B cell (primary cell): ENCODE data around the gene DTX3L. TPM values are rescaled to one million over a fixed set of nuclear protein-coding genes. Genes with fewer than 3 reads are reported as not detected.

Experiments used
- ATAC-seq: fragments of 200-7000 bp; cut with Tn5 transposase; one replicate; pipeline ENCODE4 v1.10.0; 2021; ENCODE audit warnings: low read depth, mild to moderate bottlenecking, moderate number of reproducible peaks, moderate library complexity
- CTCF ChIA-PET: fragments of 350-600 bp; sonication (Branson Sonifier 250); formaldehyde crosslinking; loops from one replicate; lab custom pipeline; 2021; ENCODE audit warnings: antibody characterized with exemption, inconsistent platforms; lab: Charles Lee
- POLR2A ChIA-PET: fragments of 350-600 bp; sonication (Branson Sonifier 250); formaldehyde crosslinking; loops from one replicate; lab custom pipeline; 2021; ENCODE audit warnings: antibody characterized with exemption; lab: Charles Lee
- DNase-seq: peaks from one replicate; pipeline ENCODE4 v3.0.0; 2013
- H2AFZ ChIP-seq: 2 replicates; pipeline ENCODE4 v1.6.1; 2012; ENCODE audit warnings: mild to moderate bottlenecking, low read depth, low read length; ENCODE audit not compliant: insufficient read depth, poor library complexity, severe bottlenecking
- H3K27ac ChIP-seq, 2 donors: 1 replicate in 1 of 2; 2 replicates in 1 of 2; pipeline ENCODE4 v1.5.1; 2012 to 2013; ENCODE audit warnings: low read length in 2 of 2, mild to moderate bottlenecking in 2 of 2, moderate library complexity in 1 of 2
- H3K27me3 ChIP-seq, 4 experiments: fragments of 200-600 bp in 1 of 4; sonication (generic) in 1 of 4; replicated peaks in 1 of 4; 1 replicate in 2 of 4; 2 replicates in 2 of 4; pipeline versions ENCODE4 v1.6.1 to v1.7.0; 2013 to 2016; ENCODE audit warnings: low read length in 3 of 4, mild to moderate bottlenecking in 2 of 4, mixed read lengths in 1 of 4, moderate library complexity in 1 of 4; ENCODE audit not compliant: insufficient read depth in 4 of 4, control insufficient read depth in 3 of 4; ENCODE audit errors: control extremely low read depth in 1 of 4
- H3K36me3 ChIP-seq, 2 experiments: replicated peaks in 1 of 2; 1 replicate in 1 of 2; 2 replicates in 1 of 2; pipeline versions ENCODE4 v1.6.1 to v1.7.1; 2013; ENCODE audit warnings: low read length in 1 of 2; ENCODE audit not compliant: insufficient read depth in 2 of 2, control insufficient read depth in 1 of 2; ENCODE audit errors: control extremely low read depth in 1 of 2, extremely low read depth in 1 of 2
- H3K4me1 ChIP-seq, 2 donors: fragments of 200-600 bp in 1 of 2; sonication (generic) in 1 of 2; 1 replicate in 1 of 2; 2 replicates in 1 of 2; pipeline versions ENCODE4 v1.5.1 to v1.6.1; 2013 to 2017; ENCODE audit warnings: low read length in 2 of 2; ENCODE audit not compliant: control insufficient read depth in 2 of 2, insufficient read depth in 2 of 2
- H3K4me2 ChIP-seq: replicated peaks from 2 replicates; pipeline ENCODE3; 2012; ENCODE audit warnings: mild to moderate bottlenecking, low read depth, low read length; ENCODE audit not compliant: poor library complexity, severe bottlenecking
- H3K4me3 ChIP-seq, 5 experiments: fragments of 200-600 bp in 1 of 5; sonication (generic) in 1 of 5; 1 replicate in 3 of 5; 2 replicates in 2 of 5; pipeline versions ENCODE4 v1.5.1 to v1.7.0; 2011 to 2016; ENCODE audit warnings: low read length in 4 of 5, mild to moderate bottlenecking in 4 of 5, low read depth in 2 of 5, control low read depth in 1 of 5, moderate library complexity in 1 of 5; ENCODE audit not compliant: insufficient read depth in 1 of 5; ENCODE audit errors: control extremely low read depth in 1 of 5, extremely low read depth in 1 of 5
- H3K79me2 ChIP-seq: fragments of 200-600 bp; sonication (generic); one replicate; pipeline ENCODE4 v1.6.0; 2016; ENCODE audit warnings: low read length; ENCODE audit not compliant: control insufficient read depth, insufficient read depth
- H3K9ac ChIP-seq: fragments of 200-600 bp; sonication (generic); 2 replicates; pipeline ENCODE4 v1.6.1; 2017; ENCODE audit warnings: mild to moderate bottlenecking, low read length, moderate library complexity
- H3K9me3 ChIP-seq, 3 donors: one replicate each; pipeline versions ENCODE4 v1.6.1 to v1.7.1; 2013; ENCODE audit warnings: low read length in 2 of 3; ENCODE audit not compliant: control insufficient read depth in 2 of 3, insufficient read depth in 1 of 3; ENCODE audit errors: control extremely low read depth in 1 of 3
- H4K20me1 ChIP-seq: 2 replicates; pipeline ENCODE4 v1.6.0; 2012; ENCODE audit warnings: mild to moderate bottlenecking, low read length; ENCODE audit not compliant: insufficient read depth, control insufficient read depth, poor library complexity, severe bottlenecking
- H3K27ac Mint-ChIP-seq: one replicate; pipeline ENCODE4 v1.8.0; 2021; ENCODE audit warnings: mixed read lengths
- H3K27me3 Mint-ChIP-seq: one replicate; pipeline ENCODE4 v1.8.0; 2021; ENCODE audit warnings: mixed read lengths
- H3K4me1 Mint-ChIP-seq: one replicate; pipeline ENCODE4 v1.8.0; 2021; ENCODE audit warnings: mixed read lengths
- H3K4me3 Mint-ChIP-seq: one replicate; pipeline ENCODE4 v1.8.0; 2021; ENCODE audit warnings: mixed read lengths
- H3K9me3 Mint-ChIP-seq: one replicate; pipeline ENCODE4 v1.8.0; 2022; ENCODE audit warnings: mixed read lengths; ENCODE audit not compliant: insufficient read depth
- EZH2 ChIP-seq: IDR thresholded peaks from 2 replicates; pipeline ENCODE4 v1.6.1; 2012; ENCODE audit warnings: borderline replicate concordance, low read depth, mild to moderate bottlenecking, moderate library complexity, low read length; ENCODE audit not compliant: insufficient read depth, poor library complexity, severe bottlenecking
- WGBS: methylation state at CpG from one replicate; pipeline ENCODE4 v1.1.5; 2013; ENCODE audit warnings: missing lambda C conversion rate; ENCODE audit not compliant: insufficient coverage; 5-methylcytosine and 5-hydroxymethylcytosine counted together
- intact Hi-C: fragments of 100-400 bp; cut with micrococcal nuclease; formaldehyde crosslinking; loops from one replicate; pipeline ENCODE4 v1.10.0; 2022
- polyA plus RNA-seq: library from polyadenylated mRNA; depleted of rRNA; stranded (reverse); fragments of >200 nt; gene quantifications from 2 replicates; pipeline ENCODE4 v1.2.3, GENCODE V29; 2012
- total RNA-seq, 2 donors: library from RNA; stranded (reverse); fragments of 120-200 nt in 1 of 2; gene quantifications; 1 replicate in 1 of 2; 2 replicates in 1 of 2; pipeline versions ENCODE4 v1.2.3 to v1.2.4, GENCODE V29; 2013 to 2022
- TF ChIP-seq, protein P1 (sequence below): fragments of 200-600 bp; IDR thresholded peaks from one replicate; pipeline ENCODE4 v1.8.0; 2022; ENCODE audit warnings: antibody characterized with exemption, mild to moderate bottlenecking

Gene DTX3L
- total and polyA plus RNA-seq, 2 donors (not counting 1 experiment from before 2014, with no cell fraction given), result 8.1 to 41.1 TPM

- Histone ChIP-seq H4K20me1 (no peaks in the 10 kb centered on the region), H3K4me2 (no peak overlapping the region), H3K27me3 (no peaks in the 10 kb centered on the region), H3K27ac (no peak overlapping the region), H3K4me1 (peaks cover 21 to 22% of the 10 kb centered on the region in 2 donors), H3K9ac (no peak overlapping the region), H3K36me3 (peaks cover 0 to 55% of the 10 kb centered on the region in 2 experiments), H2AFZ (no peak overlapping the region), H3K4me3 (no peak overlapping the region), H3K9me3 (no peaks in the 10 kb centered on the region), H3K79me2 (peaks cover 71% of the 10 kb centered on the region)
- no CpG with 5 or more reads among the region's 6 CpGs for WGBS
- ChIA-PET POLR2A (interaction anchor here (0.6 kb wide), 1 partner anchor 166 kb away, joined by 3 read pairs; no protein-coding TSS in a partner anchor), CTCF (interaction anchor here (1.0 to 15.3 kb wide), 12 partner anchors 10 to 1011 kb away, joined by 3 to 293 read pairs (median 4); partner anchors contain the start of genes HSPBAP1 and PARP14)
- Mint-ChIP-seq H3K4me3 (no peak overlapping the region), H3K4me1 (peaks cover 40% of the 10 kb centered on the region), H3K27ac (no peak overlapping the region), H3K27me3 (no peaks in the 10 kb centered on the region), H3K9me3 (no peaks in the 10 kb centered on the region)
- ATAC-seq (no peak), DNase-seq (no peak)
- intact Hi-C loops, result no loop called here
- no peak for TF ChIP-seq EZH2
- TF ChIP-seq, protein P1, sequence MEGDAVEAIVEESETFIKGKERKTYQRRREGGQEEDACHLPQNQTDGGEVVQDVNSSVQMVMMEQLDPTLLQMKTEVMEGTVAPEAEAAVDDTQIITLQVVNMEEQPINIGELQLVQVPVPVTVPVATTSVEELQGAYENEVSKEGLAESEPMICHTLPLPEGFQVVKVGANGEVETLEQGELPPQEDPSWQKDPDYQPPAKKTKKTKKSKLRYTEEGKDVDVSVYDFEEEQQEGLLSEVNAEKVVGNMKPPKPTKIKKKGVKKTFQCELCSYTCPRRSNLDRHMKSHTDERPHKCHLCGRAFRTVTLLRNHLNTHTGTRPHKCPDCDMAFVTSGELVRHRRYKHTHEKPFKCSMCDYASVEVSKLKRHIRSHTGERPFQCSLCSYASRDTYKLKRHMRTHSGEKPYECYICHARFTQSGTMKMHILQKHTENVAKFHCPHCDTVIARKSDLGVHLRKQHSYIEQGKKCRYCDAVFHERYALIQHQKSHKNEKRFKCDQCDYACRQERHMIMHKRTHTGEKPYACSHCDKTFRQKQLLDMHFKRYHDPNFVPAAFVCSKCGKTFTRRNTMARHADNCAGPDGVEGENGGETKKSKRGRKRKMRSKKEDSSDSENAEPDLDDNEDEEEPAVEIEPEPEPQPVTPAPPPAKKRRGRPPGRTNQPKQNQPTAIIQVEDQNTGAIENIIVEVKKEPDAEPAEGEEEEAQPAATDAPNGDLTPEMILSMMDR, result no peak
Measured at GRCh38 chr3:122558605-122559004, 5.5 kb upstream of the DTX3L start.

DNA sequence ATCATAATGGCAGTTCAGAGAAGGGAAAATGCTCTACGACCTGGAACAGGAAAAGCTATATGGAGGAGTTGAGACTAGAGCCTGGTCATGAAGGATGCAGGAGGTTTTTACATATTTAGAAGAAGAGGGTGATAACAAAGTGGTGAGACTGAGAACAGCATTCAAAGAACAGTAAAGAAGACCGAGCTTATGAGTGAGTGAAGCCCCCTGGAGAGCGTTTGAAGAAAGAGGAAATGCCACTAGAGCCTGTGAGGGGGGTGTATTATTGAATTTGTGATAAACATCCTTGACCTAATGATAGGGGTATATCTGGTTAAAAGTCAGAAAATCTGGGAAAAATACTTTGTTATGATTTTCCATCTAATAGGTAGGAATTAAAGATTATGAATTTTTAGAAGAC is 4.2 kb upstream of the DTX3L start:
- H3K27me3 Mint-ChIP-seq, result no peaks in the 10 kb centered on the region
- TF ChIP-seq, protein P1, result no peak
- TF ChIP-seq EZH2, result no peak
- Histone ChIP-seq H3K4me3 (no peak overlapping the region), H2AFZ (no peak overlapping the region), H3K27me3 (no peaks in the 10 kb centered on the region), H3K27ac (no peak overlapping the region), H3K9me3 (no peaks in the 10 kb centered on the region), H3K4me1 (peaks cover 26 to 28% of the 10 kb centered on the region in 2 donors), H3K36me3 (peaks cover 0 to 47% of the 10 kb centered on the region in 2 experiments), H3K9ac (no peak overlapping the region), H3K4me2 (no peak overlapping the region), H4K20me1 (no peaks in the 10 kb centered on the region), H3K79me2 (peaks cover 78% of the 10 kb centered on the region)
- ChIA-PET CTCF (interaction anchor here (1.0 to 15.3 kb wide), 20 partner anchors 9 to 469 kb away, joined by 3 to 293 read pairs (median 4); partner anchors contain the start of gene PARP14), POLR2A (interaction anchor here (1.2 kb wide), 1 partner anchor 120 kb away, joined by 5 read pairs; no protein-coding TSS in a partner anchor)
- H3K4me3 Mint-ChIP-seq, result no peak overlapping the region
- intact Hi-C loops, result loop anchor here (1.0 to 5.0 kb wide), 6 partner anchors 57 to 1013 kb away; partner anchors contain the start of genes HSPBAP1 and POLQ
- no peaks in the 10 kb centered on the region for H3K9me3 Mint-ChIP-seq
- peaks cover 41% of the 10 kb centered on the region for H3K4me1 Mint-ChIP-seq
- DNase-seq (no peak), ATAC-seq (no peak)
- 55% methylated on average over 3 of the region's 3 CpGs for WGBS
- H3K27ac Mint-ChIP-seq, result peak overlapping the region; percentile 15
